ENCODE measurements around the gene DNMT3A.
A peak's percentile ranks its signal among the peaks of the same experiment; 100 is the strongest.

DNA sequence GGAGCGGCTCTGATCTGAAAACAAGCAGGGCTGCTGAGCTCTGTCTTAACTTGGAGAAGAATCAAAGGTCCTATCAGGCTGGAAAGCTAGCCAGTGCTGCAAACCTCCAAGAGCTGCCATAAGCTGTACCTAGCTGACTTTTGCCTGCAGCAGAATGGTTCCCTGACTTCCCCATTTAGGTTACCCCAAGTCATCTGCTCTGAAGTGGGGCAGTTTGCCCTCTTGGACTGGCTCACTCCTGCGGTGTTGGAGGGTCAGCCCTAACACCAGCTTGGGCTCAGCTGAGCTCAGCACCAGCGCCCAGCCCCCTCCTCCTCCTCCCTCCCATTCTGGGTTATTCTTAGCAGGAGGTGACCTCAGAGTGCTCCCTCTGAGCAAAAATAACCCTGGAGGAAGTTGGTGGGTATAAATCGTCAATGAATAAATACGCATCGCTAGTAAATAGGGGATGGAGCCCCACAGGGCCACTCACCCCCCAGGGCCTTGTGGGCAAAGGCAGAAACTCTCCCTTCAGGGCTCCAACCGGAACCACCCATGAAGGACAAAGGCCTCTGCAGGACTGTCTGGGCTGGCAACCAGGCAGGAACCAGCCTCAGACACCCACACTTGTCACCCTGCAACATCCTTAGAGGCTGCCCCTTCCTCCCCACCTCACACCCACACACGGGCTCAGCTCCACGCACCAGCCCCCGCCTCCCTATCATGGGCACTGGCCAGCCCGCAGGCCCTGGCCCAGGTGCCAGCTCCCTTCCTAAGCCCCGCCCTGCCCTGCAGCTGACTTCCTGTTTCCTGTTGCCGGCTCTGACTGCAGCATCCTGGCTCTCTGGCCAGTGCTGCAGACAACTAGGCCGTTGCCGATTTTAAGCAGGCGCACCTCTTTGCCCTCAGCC lies 46.9 kb downstream of the DNMT3A start:
- TF ChIP-seq, protein P1, sequence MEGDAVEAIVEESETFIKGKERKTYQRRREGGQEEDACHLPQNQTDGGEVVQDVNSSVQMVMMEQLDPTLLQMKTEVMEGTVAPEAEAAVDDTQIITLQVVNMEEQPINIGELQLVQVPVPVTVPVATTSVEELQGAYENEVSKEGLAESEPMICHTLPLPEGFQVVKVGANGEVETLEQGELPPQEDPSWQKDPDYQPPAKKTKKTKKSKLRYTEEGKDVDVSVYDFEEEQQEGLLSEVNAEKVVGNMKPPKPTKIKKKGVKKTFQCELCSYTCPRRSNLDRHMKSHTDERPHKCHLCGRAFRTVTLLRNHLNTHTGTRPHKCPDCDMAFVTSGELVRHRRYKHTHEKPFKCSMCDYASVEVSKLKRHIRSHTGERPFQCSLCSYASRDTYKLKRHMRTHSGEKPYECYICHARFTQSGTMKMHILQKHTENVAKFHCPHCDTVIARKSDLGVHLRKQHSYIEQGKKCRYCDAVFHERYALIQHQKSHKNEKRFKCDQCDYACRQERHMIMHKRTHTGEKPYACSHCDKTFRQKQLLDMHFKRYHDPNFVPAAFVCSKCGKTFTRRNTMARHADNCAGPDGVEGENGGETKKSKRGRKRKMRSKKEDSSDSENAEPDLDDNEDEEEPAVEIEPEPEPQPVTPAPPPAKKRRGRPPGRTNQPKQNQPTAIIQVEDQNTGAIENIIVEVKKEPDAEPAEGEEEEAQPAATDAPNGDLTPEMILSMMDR (IDR thresholded peaks at IDR 0.05) = peak in 1 of 3 experiments; percentile 6
- TF ChIP-seq POLR2A (IDR thresholded peaks at IDR 0.05; ENCODE audit: low read depth) (no peak), POLR2AphosphoS5 (IDR thresholded peaks at IDR 0.05) (peak; percentile 60 to 62), EP300 (IDR thresholded peaks at IDR 0.05) (no peak)
